IMR-90 (cell line): ENCODE data around the gene TCF7L2. TPM values are rescaled to one million over a fixed set of nuclear protein-coding genes. Genes with fewer than 3 reads are reported as not detected.

ENCODE experiments used
- ATAC-seq: fragments of 200-7000 bp; cut with Tn5 transposase; 2 replicates; pipeline ENCODE4 v1.9.1; 2020; ENCODE audit warnings: low read depth, mild to moderate bottlenecking, moderate library complexity
- BruUV-seq: library from RNA; stranded (reverse); fragments of 400-500 nt; replicated peaks from 2 replicates; lab custom pipeline; 2021; lab: Mats Ljungman, UMichigan
- CTCF ChIA-PET: fragments of 300-600 bp; formaldehyde crosslinking; extraction: SDS; loops from one replicate; lab custom pipeline; 2021; ENCODE audit warnings: antibody characterized with exemption; lab: Yijun Ruan, JAX
- POLR2A ChIA-PET: fragments of 300-600 bp; sonication (Branson Sonifier 250); formaldehyde crosslinking; loops from one replicate; lab custom pipeline; 2022; ENCODE audit warnings: antibody characterized with exemption; ENCODE audit not compliant: unreplicated experiment; lab: Charles Lee
- DNase-seq: peaks from one replicate; pipeline ENCODE4 v3.0.0; 2013
- H2AFZ ChIP-seq: replicated peaks from 2 replicates; pipeline ENCODE3; 2013; ENCODE audit warnings: low read length, mild to moderate bottlenecking; ENCODE audit not compliant: poor library complexity
- H2AK5ac ChIP-seq: 2 replicates; pipeline ENCODE4 v1.6.1; 2013; ENCODE audit warnings: low read depth, low read length, inconsistent platforms
- H2AK9ac ChIP-seq: replicated peaks from 2 replicates; pipeline ENCODE3; 2013; ENCODE audit warnings: mild to moderate bottlenecking, low read depth, low read length, moderate library complexity; ENCODE audit not compliant: poor library complexity
- H2BK120ac ChIP-seq: 2 replicates; pipeline ENCODE4 v1.6.1; 2013; ENCODE audit warnings: low read depth, low read length, inconsistent platforms
- H2BK15ac ChIP-seq: 3 replicates; pipeline ENCODE4 v1.6.1; 2013; ENCODE audit warnings: low read depth, low read length, inconsistent platforms
- H2BK20ac ChIP-seq: 2 replicates; pipeline ENCODE4 v1.6.1; 2013; ENCODE audit warnings: low read depth, mild to moderate bottlenecking, inconsistent platforms, low read length, moderate library complexity
- H2BK5ac ChIP-seq: 2 replicates; pipeline ENCODE4 v1.6.1; 2013; ENCODE audit warnings: mild to moderate bottlenecking, low read depth, low read length, inconsistent platforms; ENCODE audit not compliant: poor library complexity, severe bottlenecking
- H3K14ac ChIP-seq: replicated peaks from 2 replicates; pipeline ENCODE4 v1.6.1; 2013; ENCODE audit warnings: low read depth, low read length, inconsistent platforms
- H3K18ac ChIP-seq: 2 replicates; pipeline ENCODE4 v1.6.1; 2013; ENCODE audit warnings: low read depth, low read length, control low read depth
- H3K23ac ChIP-seq: 2 replicates; pipeline ENCODE4 v1.6.1; 2013; ENCODE audit warnings: low read depth, low read length, inconsistent platforms
- H3K27ac ChIP-seq: 2 replicates; pipeline ENCODE4 v1.5.1; 2013; ENCODE audit warnings: mild to moderate bottlenecking, control low read depth, low read length; ENCODE audit not compliant: insufficient read depth
- H3K27me3 ChIP-seq: 2 replicates; pipeline ENCODE4 v1.6.1; 2013; ENCODE audit warnings: low read length; ENCODE audit not compliant: control insufficient read depth, insufficient read depth
- H3K36me3 ChIP-seq: 2 replicates; pipeline ENCODE4 v1.6.1; 2013; ENCODE audit warnings: low read length, mixed read lengths; ENCODE audit not compliant: control insufficient read depth, insufficient read depth
- H3K4ac ChIP-seq: 2 replicates; pipeline ENCODE4 v1.6.1; 2013; ENCODE audit warnings: low read depth, low read length, inconsistent platforms
- H3K4me1 ChIP-seq: 2 replicates; pipeline ENCODE4 v1.6.1; 2013; ENCODE audit warnings: low read length, mixed read lengths; ENCODE audit not compliant: control insufficient read depth, insufficient read depth
- H3K4me2 ChIP-seq: 2 replicates; pipeline ENCODE4 v1.6.1; 2013; ENCODE audit warnings: low read depth, mild to moderate bottlenecking, control low read depth, low read length, moderate library complexity
- H3K4me3 ChIP-seq: 2 replicates; pipeline ENCODE4 v1.5.1; 2013; ENCODE audit warnings: low read depth, mild to moderate bottlenecking, control low read depth, low read length, moderate library complexity; ENCODE audit not compliant: insufficient read depth
- H3K56ac ChIP-seq: 2 replicates; pipeline ENCODE4 v1.6.1; 2013; ENCODE audit warnings: low read length, inconsistent platforms; ENCODE audit not compliant: insufficient read depth; ENCODE audit errors: extremely low read depth
- H3K79me1 ChIP-seq, 2 experiments: 2 replicates each; pipeline ENCODE4 v1.6.1; 2013; ENCODE audit warnings: low read length in 2 of 2, inconsistent platforms in 1 of 2, low read depth in 1 of 2
- H3K9ac ChIP-seq: 2 replicates; pipeline ENCODE4 v1.6.1; 2013; ENCODE audit warnings: low read depth, low read length, control low read depth
- H3K9me1 ChIP-seq: 2 replicates; pipeline ENCODE4 v1.6.1; 2013; ENCODE audit warnings: low read length, inconsistent platforms; ENCODE audit not compliant: insufficient read depth
- H3K9me3 ChIP-seq: 2 replicates; pipeline ENCODE4 v1.6.1; 2013; ENCODE audit warnings: low read length; ENCODE audit not compliant: control insufficient read depth, insufficient read depth
- H4K20me1 ChIP-seq: 2 replicates; pipeline ENCODE4 v1.6.1; 2013; ENCODE audit warnings: low read length, inconsistent platforms; ENCODE audit not compliant: insufficient read depth
- H4K5ac ChIP-seq: 2 replicates; pipeline ENCODE4 v1.6.1; 2013; ENCODE audit warnings: mild to moderate bottlenecking, low read depth, low read length, control low read depth
- H4K8ac ChIP-seq, 2 experiments: 2 replicates each; pipeline ENCODE4 v1.6.1; 2013; ENCODE audit warnings: low read depth in 2 of 2, low read length in 2 of 2, control low read depth in 1 of 2, inconsistent platforms in 1 of 2
- H4K91ac ChIP-seq: 2 replicates; pipeline ENCODE4 v1.6.1; 2013; ENCODE audit warnings: low read depth, low read length, inconsistent platforms; ENCODE audit not compliant: insufficient read depth
- BHLHE40 ChIP-seq: fragments of 150-350 bp; IDR thresholded peaks from 2 replicates; pipeline ENCODE4 v1.6.1; 2016; ENCODE audit warnings: mild to moderate bottlenecking, low read depth, low read length
- CEBPB ChIP-seq: IDR thresholded peaks from 2 replicates; pipeline ENCODE4 v1.6.1; 2012; ENCODE audit warnings: low read depth, low read length, improper control_type of control experiment
- CHD1 ChIP-seq: IDR thresholded peaks from 2 replicates; pipeline ENCODE4 v1.6.1; 2012; ENCODE audit warnings: low read depth, low read length, improper control_type of control experiment
- CTCF ChIP-seq: conservative IDR thresholded peaks from 2 replicates; pipeline ENCODE4 v1.5.1; 2012; ENCODE audit warnings: mild to moderate bottlenecking, low read depth, low read length, improper control_type of control experiment
- ELK1 ChIP-seq: fragments of 150-350 bp; IDR thresholded peaks from 2 replicates; pipeline ENCODE4 v1.6.1; 2016; ENCODE audit warnings: low read depth, mild to moderate bottlenecking, low read length, moderate library complexity, borderline replicate concordance
- MAZ ChIP-seq: IDR thresholded peaks from 2 replicates; pipeline ENCODE4 v1.6.1; 2012; ENCODE audit warnings: low read depth, mild to moderate bottlenecking, low read length, improper control_type of control experiment, moderate library complexity, borderline replicate concordance
- NFE2L2 ChIP-seq: fragments of 150-350 bp; IDR thresholded peaks from 2 replicates; pipeline ENCODE4 v1.6.1; 2016; ENCODE audit warnings: low read depth, mild to moderate bottlenecking, low read length
- POLR2A ChIP-seq: IDR thresholded peaks from 2 replicates; pipeline ENCODE4 v1.6.1; 2012; ENCODE audit warnings: mild to moderate bottlenecking, low read depth, low read length
- RFX5 ChIP-seq: IDR thresholded peaks from 2 replicates; pipeline ENCODE4 v1.8.0; 2012; ENCODE audit warnings: low read depth, mild to moderate bottlenecking, low read length, moderate library complexity
- WGBS, 2 experiments: methylation state at CpG; one replicate each; pipeline versions ENCODE4 v1.1.5 to v1.1.7; 2013; ENCODE audit warnings: missing lambda C conversion rate in 2 of 2; ENCODE audit not compliant: insufficient read length in 1 of 2; ENCODE audit errors: extremely low coverage in 2 of 2; 5-methylcytosine and 5-hydroxymethylcytosine counted together
- dilution Hi-C: fragments of 300-500 bp; cut with HindIII; formaldehyde crosslinking; loops from one replicate; pipeline ENCODE4 v1.14.3; 2018; ENCODE audit warnings: low sequenced_read_pairs; ENCODE audit not compliant: unreplicated experiment
- in situ Hi-C: fragments of 300-500 bp; cut with MboI; formaldehyde crosslinking; loops from 3 replicates; pipeline ENCODE4 v1.14.3; 2019; ENCODE audit warnings: low sequenced_read_pairs, inconsistent platforms, mixed read lengths
- intact Hi-C: fragments of 100-400 bp; cut with micrococcal nuclease; formaldehyde crosslinking; loops from 2 replicates; pipeline ENCODE4 v1.10.0; 2022
- polyA plus RNA-seq, 3 experiments: library from polyadenylated mRNA; depleted of rRNA; stranded (reverse); fragments of >200 nt; gene quantifications; 2 replicates each; pipeline ENCODE4 v1.2.3, GENCODE V29; 2012; ENCODE audit warnings: low replicate concordance in 1 of 3
- total RNA-seq: library from RNA; depleted of rRNA; stranded (reverse); fragments of >200 nt; gene quantifications from 2 replicates; pipeline ENCODE4 v1.2.3, GENCODE V29; 2012

The TCF7L2 gene
- total and polyA plus RNA-seq, 2 of the 4 experiments (the other 2 are of a cell fraction): 1.3 to 12.2 TPM

GRCh38 chr10:113171662-113172061 is 221.6 kb downstream of the TCF7L2 start:
- H3K79me1 ChIP-seq: no peaks in the 10 kb centered on the region
- no peak overlapping the region for H2BK20ac ChIP-seq
- no peaks in the 10 kb centered on the region for H3K9me1 ChIP-seq
- no peak overlapping the region for H2BK15ac ChIP-seq
- H3K4me1 ChIP-seq: no peaks in the 10 kb centered on the region
- no peaks in the 10 kb centered on the region for H3K9me3 ChIP-seq
- peaks cover 4% of the 10 kb centered on the region for H3K36me3 ChIP-seq
- CTCF ChIA-PET: no interaction called here
- TF ChIP-seq BHLHE40: no peak
- no peak for TF ChIP-seq RFX5
- TF ChIP-seq POLR2A: no peak
- TF ChIP-seq NFE2L2: no peak
- TF ChIP-seq CTCF: no peak
- TF ChIP-seq CHD1: no peak
- no peak for TF ChIP-seq ELK1
- TF ChIP-seq CEBPB: no peak
- no peak for TF ChIP-seq MAZ
- no peak overlapping the region for H3K4me3 ChIP-seq
- POLR2A ChIA-PET: no interaction called here
- no peak overlapping the region for H2AK5ac ChIP-seq
- no peak overlapping the region for H2AK9ac ChIP-seq
- no peak overlapping the region for H3K23ac ChIP-seq
- no peak overlapping the region for H4K5ac ChIP-seq
- no peak overlapping the region for H4K8ac ChIP-seq
- 93% methylated on average over 3 of the region's 11 CpGs; no CpG with 5 or more reads in 1 of the 2 experiments for WGBS, 2 experiments
- H2BK5ac ChIP-seq: no peak overlapping the region
- no peak overlapping the region for H3K14ac ChIP-seq
- peak overlapping the region; percentile 11; the same call in 1 of the 2 replicates for H3K56ac ChIP-seq
- no TSS peak for BruUV-seq
- H2BK120ac ChIP-seq: no peak overlapping the region
- no peak overlapping the region for H3K4ac ChIP-seq
- H4K91ac ChIP-seq: no peak overlapping the region
- DNase-seq (no peak), ATAC-seq (no peak)
- no peak overlapping the region for H3K27ac ChIP-seq
- no peak overlapping the region for H2AFZ ChIP-seq
- intact Hi-C loops (no loop called here), dilution Hi-C loops (no loop called here), in situ Hi-C loops (no loop called here)
- H3K4me2 ChIP-seq: no peak overlapping the region
- H3K27me3 ChIP-seq: no peaks in the 10 kb centered on the region; the same call in 1 of the 2 replicates
- H3K9ac ChIP-seq: no peak overlapping the region
- H4K20me1 ChIP-seq: no peaks in the 10 kb centered on the region
- H3K18ac ChIP-seq: no peak overlapping the region
